Esophagus squamous epithelium (tissue), 5 donors: Measurements from ENCODE around the gene ANGPTL2. TPM values are rescaled to one million over a fixed set of nuclear protein-coding genes. Genes with fewer than 3 reads are reported as not detected.

ENCODE experiments used
- DNase-seq: peaks from one replicate; lab custom pipeline; 2025; lab: John Stamatoyannopoulos, UW
- H3K27ac ChIP-seq, 4 donors: fragments of 200-600 bp; sonication (generic); one replicate each; pipeline ENCODE4 v1.5.1; 2016 to 2019; ENCODE audit warnings: mild to moderate bottlenecking in 1 of 4
- H3K27me3 ChIP-seq, 4 donors: fragments of 200-600 bp; sonication (generic); 1 replicate in 3 of 4; 2 replicates in 1 of 4; pipeline versions ENCODE4 v1.5.1 to v1.6.0; 2017 to 2021; ENCODE audit warnings: antibody characterized with exemption in 1 of 4
- H3K36me3 ChIP-seq, 3 donors: fragments of 200-600 bp; sonication (generic); one replicate each; pipeline ENCODE4 v1.5.1; 2016 to 2019
- H3K4me1 ChIP-seq, 3 donors: fragments of 200-600 bp; sonication (generic); one replicate each; pipeline ENCODE4 v1.5.1; 2017 to 2019
- H3K4me3 ChIP-seq, 4 donors: fragments of 200-600 bp; sonication (generic); 1 replicate in 3 of 4; 2 replicates in 1 of 4; pipeline ENCODE4 v1.5.1; 2016 to 2019; ENCODE audit warnings: mild to moderate bottlenecking in 2 of 4, moderate library complexity in 1 of 4
- H3K9me3 ChIP-seq, 3 donors: fragments of 200-600 bp; sonication (generic); one replicate each; pipeline ENCODE4 v1.5.1; 2016 to 2019
- CTCF ChIP-seq, 6 experiments: fragments of 450-650 bp in 4 of 6; fragments of 200-600 bp in 2 of 6; sonication (generic) in 2 of 6; IDR thresholded peaks; one replicate each; pipeline ENCODE4 v1.5.1; 2016 to 2019; ENCODE audit warnings: antibody characterized with exemption in 6 of 6, mild to moderate bottlenecking in 4 of 6, moderate library complexity in 4 of 6
- POLR2A ChIP-seq, 4 donors: fragments of 450-650 bp; IDR thresholded peaks; one replicate each; pipeline ENCODE4 v1.6.1; 2017; ENCODE audit warnings: antibody characterized with exemption in 4 of 4, mild to moderate bottlenecking in 4 of 4, moderate library complexity in 3 of 4
- WGBS, 2 donors: methylation state at CpG; one replicate each; pipeline ENCODE4 v1.1.5; 2018; 5-methylcytosine and 5-hydroxymethylcytosine counted together
- intact Hi-C: fragments of 100-400 bp; cut with DNase I; formaldehyde crosslinking; loops from one replicate; pipeline ENCODE4 v1.15.0; 2022
- total RNA-seq, 4 donors: library from RNA; depleted of rRNA; stranded (reverse); fragments of >200 nt; gene quantifications; one replicate each; pipeline ENCODE4 v1.1.0, GENCODE V29; 2016
- donor health status: DM: yes; HTN: yes; CAD: no.

Gene ANGPTL2
- total RNA-seq, 4 donors from 2014 or later = 2.4 to 24.6 (median 7.6) TPM

- 35 to 48% methylated on average over 9 to 10 of the region's 10 CpGs for WGBS, 2 donors
- H3K4me1 ChIP-seq = peaks cover 51 to 89% (median 69%) of the 10 kb centered on the region in 3 donors
Observed at GRCh38 chr9:127130661-127131538, 8.5 kb upstream of the ANGPTL2 start.

GRCh38 chr9:127130235-127130634 is 7.8 kb upstream of the ANGPTL2 start:
- H3K27me3 ChIP-seq = no peaks in the 10 kb centered on the region
- WGBS, 2 donors = 86 to 88% methylated on average over 2 of the region's 2 CpGs
- H3K27ac ChIP-seq = peak overlapping the region in 3 of 4 donors; percentile 83 to 94 (median 87)
- no peaks in the 10 kb centered on the region for H3K36me3 ChIP-seq
- no peaks in the 10 kb centered on the region for H3K9me3 ChIP-seq
- H3K4me3 ChIP-seq = no peak overlapping the region
- intact Hi-C loops = no loop called here
- H3K4me1 ChIP-seq = peaks cover 51 to 83% (median 64%) of the 10 kb centered on the region in 3 donors
- no peak for DNase-seq
- no peak for TF ChIP-seq CTCF (IDR thresholded peaks at IDR 0.05)
- no peak for TF ChIP-seq POLR2A (IDR thresholded peaks at IDR 0.05)

More at GRCh38 chr9:127130661-127131538, 8.5 kb upstream of the ANGPTL2 start:
- intact Hi-C loops = no loop called here
- Histone ChIP-seq H3K27ac (peak overlapping the region; percentile 73 to 94 (median 85)), H3K9me3 (no peaks in the 10 kb centered on the region), H3K27me3 (no peaks in the 10 kb centered on the region), H3K36me3 (no peaks in the 10 kb centered on the region), H3K4me3 (no peak overlapping the region)
- DNase-seq = no peak
- TF ChIP-seq CTCF (IDR thresholded peaks at IDR 0.05) (no peak), POLR2A (IDR thresholded peaks at IDR 0.05) (no peak)

- Histone ChIP-seq H3K4me1 (peaks cover 51 to 77% (median 59%) of the 10 kb centered on the region in 3 donors), H3K4me3 (no peak overlapping the region), H3K36me3 (no peaks in the 10 kb centered on the region), H3K27ac (peak overlapping the region in 3 of 4 donors; percentile 83 to 94 (median 87)), H3K9me3 (no peaks in the 10 kb centered on the region), H3K27me3 (no peaks in the 10 kb centered on the region)
- intact Hi-C loops = no loop called here
- DNase-seq = no peak
- WGBS, 2 donors = 66 to 80% methylated on average over 3 of the region's 3 CpGs
- no peak for TF ChIP-seq POLR2A (IDR thresholded peaks at IDR 0.05)
- no peak for TF ChIP-seq CTCF (IDR thresholded peaks at IDR 0.05)
Observed at GRCh38 chr9:127129718-127130085, 7.3 kb upstream of the ANGPTL2 start.

- Histone ChIP-seq H3K27ac (peak overlapping the region; percentile 64 to 94 (median 85)), H3K4me1 (peaks cover 46 to 73% (median 55%) of the 10 kb centered on the region in 3 donors), H3K4me3 (no peak overlapping the region), H3K27me3 (no peaks in the 10 kb centered on the region), H3K9me3 (no peaks in the 10 kb centered on the region), H3K36me3 (no peaks in the 10 kb centered on the region)
- TF ChIP-seq POLR2A (IDR thresholded peaks at IDR 0.05) = no peak
- intact Hi-C loops = no loop called here
- WGBS, 2 donors = 65 to 70% methylated on average over 5 of the region's 5 CpGs
- no peak for DNase-seq
Observed at GRCh38 chr9:127129073-127129717, 6.8 kb upstream of the ANGPTL2 start.

GRCh38 chr9:127128341-127129072 is 6.1 kb upstream of the ANGPTL2 start:
- no peak overlapping the region for H3K4me3 ChIP-seq
- H3K27ac ChIP-seq = peak overlapping the region; percentile 64 to 94 (median 85)
- no peak for DNase-seq
- no peaks in the 10 kb centered on the region for H3K9me3 ChIP-seq
- 49 to 53% methylated on average over 6 to 7 of the region's 9 CpGs for WGBS, 2 donors
- H3K4me1 ChIP-seq = peaks cover 41 to 73% (median 53%) of the 10 kb centered on the region in 3 donors
- TF ChIP-seq CTCF (IDR thresholded peaks at IDR 0.05) = no peak
- no peaks in the 10 kb centered on the region for H3K36me3 ChIP-seq
- intact Hi-C loops = no loop called here
- H3K27me3 ChIP-seq = no peaks in the 10 kb centered on the region
